OCI-LY7 (cell line): ENCODE data around the gene NAXE. TPM values are rescaled to one million over a fixed set of nuclear protein-coding genes. Genes with fewer than 3 reads are reported as not detected.

Experiments
- BruUV-seq: library from RNA; stranded (reverse); fragments of 400-500 nt; replicated peaks from 2 replicates; lab custom pipeline; 2021; lab: Mats Ljungman, UMichigan
- CTCF ChIA-PET: fragments of 300-600 bp; sonication (Branson Sonifier 250); formaldehyde crosslinking; loops from one replicate; lab custom pipeline; 2022; ENCODE audit warnings: antibody characterized with exemption; ENCODE audit not compliant: unreplicated experiment; lab: Charles Lee
- POLR2A ChIA-PET: fragments of 300-600 bp; sonication (Branson Sonifier 250); formaldehyde crosslinking; loops from one replicate; lab custom pipeline; 2022; ENCODE audit warnings: antibody characterized with exemption; lab: Charles Lee
- DNase-seq: peaks from one replicate; pipeline ENCODE4 v3.0.0-alpha.2; 2015; ENCODE audit warnings: low spot score
- H2AFZ ChIP-seq: fragments of 200-600 bp; sonication (generic), shearing (Covaris generic); 2 replicates; pipeline ENCODE4 v1.6.1; 2014; ENCODE audit warnings: mild to moderate bottlenecking, antibody characterized with exemption, low read length, moderate library complexity
- H3K27ac ChIP-seq: fragments of 200-600 bp; sonication (generic); 2 replicates; pipeline ENCODE4 v1.5.1; 2014; ENCODE audit warnings: mixed run types, low read depth, mild to moderate bottlenecking, moderate library complexity, low read length, inconsistent platforms; ENCODE audit not compliant: poor library complexity, severe bottlenecking
- H3K36me3 ChIP-seq: fragments of 200-600 bp; sonication (generic); 2 replicates; pipeline ENCODE4 v1.6.1; 2014; ENCODE audit warnings: mild to moderate bottlenecking, antibody characterized with exemption, low read length, moderate library complexity, mixed read lengths; ENCODE audit not compliant: insufficient read depth
- H3K4me1 ChIP-seq: fragments of 200-600 bp; sonication (generic); 2 replicates; pipeline ENCODE4 v1.5.1; 2014; ENCODE audit warnings: mild to moderate bottlenecking, low read length; ENCODE audit not compliant: insufficient read depth, poor library complexity, severe bottlenecking
- H3K4me2 ChIP-seq: fragments of 200-600 bp; sonication (generic); 2 replicates; pipeline ENCODE4 v1.6.1; 2014; ENCODE audit warnings: mild to moderate bottlenecking, low read length
- H3K4me3 ChIP-seq: fragments of 200-600 bp; sonication (generic); 2 replicates; pipeline ENCODE4 v1.5.1; 2014; ENCODE audit warnings: mild to moderate bottlenecking, low read depth, low read length; ENCODE audit not compliant: poor library complexity, severe bottlenecking
- H3K79me2 ChIP-seq: fragments of 200-600 bp; sonication (generic); 2 replicates; pipeline ENCODE4 v1.6.1; 2016; ENCODE audit warnings: low read depth, mild to moderate bottlenecking, low read length, moderate library complexity, mixed read lengths; ENCODE audit not compliant: insufficient read depth
- H3K9me2 ChIP-seq: fragments of 200-600 bp; sonication (generic); 2 replicates; pipeline ENCODE4 v1.6.1; 2016; ENCODE audit warnings: mild to moderate bottlenecking, low read length, mixed read lengths; ENCODE audit not compliant: insufficient read depth
- H3K9me3 ChIP-seq: fragments of 200-600 bp; sonication (generic); 2 replicates; pipeline ENCODE4 v1.6.1; 2014; ENCODE audit warnings: mild to moderate bottlenecking, mixed run types, low read length, mixed read lengths
- H4K20me1 ChIP-seq: fragments of 200-600 bp; sonication (generic); 2 replicates; pipeline ENCODE4 v1.6.1; 2014; ENCODE audit warnings: mild to moderate bottlenecking, antibody characterized with exemption, low read length, moderate library complexity, mixed read lengths; ENCODE audit not compliant: insufficient read depth
- EZH2phosphoT487 ChIP-seq: fragments of 200-600 bp; sonication (generic); IDR thresholded peaks from 2 replicates; pipeline ENCODE4 v1.6.1; 2018; ENCODE audit warnings: low read depth, borderline replicate concordance, mild to moderate bottlenecking, mixed run types, antibody characterized with exemption, low read length, moderate library complexity, mixed read lengths
- intact Hi-C: fragments of 100-400 bp; cut with micrococcal nuclease; formaldehyde crosslinking; loops from one replicate; pipeline ENCODE4 v1.10.0; 2022; ENCODE audit not compliant: unreplicated experiment
- total RNA-seq, 2 experiments: library from RNA; depleted of rRNA in 1 of 2; stranded (reverse); fragments of >200 nt in 1 of 2; shearing (Covaris generic) in 1 of 2; gene quantifications; 2 replicates each; pipeline ENCODE4 v1.2.3, GENCODE V29; 2014 to 2022
- TF ChIP-seq, protein P1 (sequence below): fragments of 200-600 bp; sonication (generic); conservative IDR thresholded peaks from 2 replicates; pipeline ENCODE4 v1.5.1; 2014; ENCODE audit warnings: mild to moderate bottlenecking, antibody characterized with exemption, low read length, moderate library complexity, mixed read lengths

The NAXE gene
- total RNA-seq, 2 experiments from 2014 or later: 61.1 to 71.6 TPM

DNA sequence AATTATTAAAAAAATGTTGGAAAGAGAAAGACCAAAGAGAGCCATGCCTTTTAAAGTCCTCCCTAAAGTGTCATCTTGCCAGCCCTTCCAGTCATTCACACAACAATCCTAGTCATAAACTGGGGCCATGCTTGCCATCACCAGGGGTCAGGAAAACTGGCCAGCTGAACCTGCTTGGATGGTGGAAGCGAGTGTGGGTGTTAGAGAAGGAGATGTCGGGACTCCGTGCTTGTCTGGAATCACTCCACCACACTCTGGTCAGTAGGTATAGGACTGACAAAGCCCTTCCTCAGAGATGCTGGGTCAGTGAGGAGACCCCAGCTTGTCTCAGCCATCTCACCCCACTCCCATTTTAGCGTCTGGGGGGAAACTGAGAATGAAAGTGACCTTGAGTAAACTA, 24.4 kb downstream of the NAXE start:
- no peaks in the 10 kb centered on the region for H4K20me1 ChIP-seq
- TF ChIP-seq EZH2phosphoT487: no peak
- TF ChIP-seq, protein P1, sequence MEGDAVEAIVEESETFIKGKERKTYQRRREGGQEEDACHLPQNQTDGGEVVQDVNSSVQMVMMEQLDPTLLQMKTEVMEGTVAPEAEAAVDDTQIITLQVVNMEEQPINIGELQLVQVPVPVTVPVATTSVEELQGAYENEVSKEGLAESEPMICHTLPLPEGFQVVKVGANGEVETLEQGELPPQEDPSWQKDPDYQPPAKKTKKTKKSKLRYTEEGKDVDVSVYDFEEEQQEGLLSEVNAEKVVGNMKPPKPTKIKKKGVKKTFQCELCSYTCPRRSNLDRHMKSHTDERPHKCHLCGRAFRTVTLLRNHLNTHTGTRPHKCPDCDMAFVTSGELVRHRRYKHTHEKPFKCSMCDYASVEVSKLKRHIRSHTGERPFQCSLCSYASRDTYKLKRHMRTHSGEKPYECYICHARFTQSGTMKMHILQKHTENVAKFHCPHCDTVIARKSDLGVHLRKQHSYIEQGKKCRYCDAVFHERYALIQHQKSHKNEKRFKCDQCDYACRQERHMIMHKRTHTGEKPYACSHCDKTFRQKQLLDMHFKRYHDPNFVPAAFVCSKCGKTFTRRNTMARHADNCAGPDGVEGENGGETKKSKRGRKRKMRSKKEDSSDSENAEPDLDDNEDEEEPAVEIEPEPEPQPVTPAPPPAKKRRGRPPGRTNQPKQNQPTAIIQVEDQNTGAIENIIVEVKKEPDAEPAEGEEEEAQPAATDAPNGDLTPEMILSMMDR: no peak
- no peak overlapping the region for H3K4me3 ChIP-seq
- no peak overlapping the region for H2AFZ ChIP-seq
- no peak overlapping the region for H3K27ac ChIP-seq
- H3K79me2 ChIP-seq: no peaks in the 10 kb centered on the region
- H3K4me2 ChIP-seq: no peak overlapping the region
- no TSS peak for BruUV-seq
- no peaks in the 10 kb centered on the region for H3K9me2 ChIP-seq
- H3K4me1 ChIP-seq: no peaks in the 10 kb centered on the region
- no peaks in the 10 kb centered on the region for H3K9me3 ChIP-seq
- CTCF ChIA-PET: no interaction called here
- intact Hi-C loops: no loop called here
- H3K36me3 ChIP-seq: no peaks in the 10 kb centered on the region
- no peak for DNase-seq
- POLR2A ChIA-PET: no interaction called here

DNA sequence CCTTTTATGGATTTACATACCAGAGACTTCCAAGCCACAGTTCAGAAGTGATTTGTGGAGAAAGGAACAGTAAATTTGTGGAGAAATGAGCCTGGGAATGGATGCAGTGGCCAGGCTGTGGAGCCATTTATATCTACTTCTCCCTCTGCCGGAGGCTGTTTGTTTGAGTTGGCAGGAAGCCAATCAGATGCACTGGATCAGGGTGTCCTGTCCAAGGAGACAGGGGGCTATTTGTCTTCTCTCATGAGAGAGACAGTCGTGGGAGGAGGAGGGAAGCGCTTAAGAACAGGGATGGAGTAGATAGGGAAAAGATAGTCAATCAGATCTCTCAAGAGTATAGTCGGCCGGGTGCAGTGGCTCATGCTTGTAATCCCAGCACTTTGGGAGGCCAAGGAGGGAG, 24.9 kb downstream of the NAXE start:
- Histone ChIP-seq H3K36me3 (no peaks in the 10 kb centered on the region), H4K20me1 (no peaks in the 10 kb centered on the region), H3K4me1 (no peaks in the 10 kb centered on the region), H3K9me2 (no peaks in the 10 kb centered on the region), H2AFZ (no peak overlapping the region), H3K4me3 (no peak overlapping the region), H3K27ac (no peak overlapping the region), H3K9me3 (no peaks in the 10 kb centered on the region), H3K79me2 (no peaks in the 10 kb centered on the region), H3K4me2 (no peak overlapping the region)
- no peak for TF ChIP-seq EZH2phosphoT487
- TF ChIP-seq, protein P1: no peak
- DNase-seq: no peak
- intact Hi-C loops: no loop called here
- ChIA-PET POLR2A (no interaction called here), CTCF (no interaction called here)
- BruUV-seq: no TSS peak

DNA sequence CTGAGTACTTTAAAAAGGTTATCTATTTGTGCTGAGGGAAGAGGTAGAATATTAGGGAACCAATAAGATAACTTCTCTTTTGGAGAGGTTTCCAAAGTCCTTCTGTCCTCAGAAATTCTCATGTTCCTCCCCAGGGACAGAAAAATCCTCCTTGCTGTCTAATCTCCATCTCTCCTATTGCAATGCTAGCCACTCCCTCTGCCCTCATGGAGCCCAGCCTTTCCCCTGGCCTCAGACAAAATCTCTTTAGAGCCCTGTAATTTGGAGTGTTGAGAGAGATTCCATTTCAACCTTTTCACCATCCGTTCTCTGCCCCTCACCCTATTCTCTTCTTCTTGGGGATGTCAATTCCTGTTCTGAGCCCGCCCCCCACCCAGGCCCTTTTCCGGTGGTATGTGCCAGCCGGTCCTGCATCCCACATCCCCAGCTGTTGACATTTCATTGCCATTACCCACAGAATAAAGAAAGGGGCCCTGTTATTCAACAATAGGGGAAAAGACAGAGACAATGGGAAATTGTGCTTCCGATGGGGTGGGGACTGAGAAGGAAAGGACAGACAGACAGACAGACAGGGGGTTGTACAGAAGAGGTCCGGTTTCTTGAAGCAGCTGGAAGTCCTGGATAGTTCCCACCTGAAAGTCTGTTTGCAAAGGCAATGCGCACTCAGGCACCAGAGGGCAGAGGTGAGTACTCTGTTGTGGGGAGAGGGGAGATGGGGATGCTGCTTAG, 27.4 kb downstream of the NAXE start, which contains the start of gene HAPLN2:
TSS of gene HAPLN2 (plus strand) at position 563 of the 729 bp plus-strand sequence. CDS start 4,076 bp downstream, outside the sequence.
- peak; percentile 45 for DNase-seq
- Histone ChIP-seq H3K4me1 (no peaks in the 10 kb centered on the region), H3K4me3 (no peak within 1 kb of the TSS), H3K27ac (no peak within 1 kb of the TSS), H3K9me3 (no peaks in the 10 kb centered on the region), H3K4me2 (no peak within 1 kb of the TSS), H2AFZ (no peak within 1 kb of the TSS), H3K9me2 (no peaks in the 10 kb centered on the region), H4K20me1 (no peaks in the 10 kb centered on the region), H3K79me2 (no peaks in the 10 kb centered on the region), H3K36me3 (no peaks in the 10 kb centered on the region)
- intact Hi-C loops: no loop called here
- ChIA-PET CTCF (interaction anchor here (0.6 to 1.2 kb wide), 2 partner anchors 10 to 257 kb away, joined by 4 to 15 read pairs; no protein-coding TSS in a partner anchor), POLR2A (no interaction called here)
- TF ChIP-seq, protein P1: peak; percentile 78
- no peak for TF ChIP-seq EZH2phosphoT487
- BruUV-seq: no TSS peak
